HUES6 (cell line): ENCODE data around the gene ADARB1.

Source experiments
- H3K27ac ChIP-seq: 2 replicates; pipeline ENCODE4 v1.7.0; 2013; ENCODE audit warnings: low read depth, mild to moderate bottlenecking, low read length, inconsistent platforms
- H3K27me3 ChIP-seq: 2 replicates; pipeline ENCODE4 v1.6.1; 2013; ENCODE audit warnings: low read length; ENCODE audit not compliant: control insufficient read depth, insufficient read depth
- H3K36me3 ChIP-seq: 2 replicates; pipeline ENCODE4 v1.6.1; 2013; ENCODE audit warnings: low read length; ENCODE audit not compliant: control insufficient read depth, insufficient read depth
- H3K4me1 ChIP-seq: 2 replicates; pipeline ENCODE4 v1.6.1; 2013; ENCODE audit warnings: low read length; ENCODE audit not compliant: control insufficient read depth, insufficient read depth
- H3K4me3 ChIP-seq: 2 replicates; pipeline ENCODE4 v1.5.1; 2013; ENCODE audit warnings: low read depth, low read length
- H3K9ac ChIP-seq: one replicate; pipeline ENCODE4 v1.6.1; 2013; ENCODE audit warnings: mild to moderate bottlenecking, low read length
- H3K9me3 ChIP-seq: 2 replicates; pipeline ENCODE4 v1.6.1; 2013; ENCODE audit warnings: low read depth, low read length; ENCODE audit not compliant: control insufficient read depth, insufficient read depth

ADARB1 gene

GRCh38 chr21:45219517-45219916, 145.1 kb downstream of the ADARB1 start:
- no peaks in the 10 kb centered on the region for H3K4me1 ChIP-seq
- H3K9me3 ChIP-seq: peaks cover 10% of the 10 kb centered on the region; the same call in 1 of the 2 replicates
- H3K36me3 ChIP-seq: peaks cover 4% of the 10 kb centered on the region; the same call in 1 of the 2 replicates
- H3K4me3 ChIP-seq: no peak overlapping the region
- H3K27me3 ChIP-seq: no peaks in the 10 kb centered on the region
- H3K9ac ChIP-seq: no peak overlapping the region
- H3K27ac ChIP-seq: no peak overlapping the region

- Histone ChIP-seq H3K36me3 (peaks cover 4% of the 10 kb centered on the region; the same call in 1 of the 2 replicates), H3K4me1 (no peaks in the 10 kb centered on the region), H3K27me3 (no peaks in the 10 kb centered on the region), H3K27ac (no peak overlapping the region), H3K9me3 (peaks cover 10% of the 10 kb centered on the region; the same call in 1 of the 2 replicates), H3K9ac (no peak overlapping the region), H3K4me3 (no peak overlapping the region)
Measured at GRCh38 chr21:45220071-45220481, 145.7 kb downstream of the ADARB1 start.

- H3K27me3 ChIP-seq: no peaks in the 10 kb centered on the region
Measured at GRCh38 chr21:45220714-45221490, 146.5 kb downstream of the ADARB1 start.

GRCh38 chr21:45222001-45222400, 147.6 kb downstream of the ADARB1 start:
- no peak overlapping the region for H3K4me3 ChIP-seq
- no peak overlapping the region for H3K9ac ChIP-seq
- H3K36me3 ChIP-seq: peaks cover 4% of the 10 kb centered on the region; the same call in 1 of the 2 replicates
- H3K27ac ChIP-seq: no peak overlapping the region
- peaks cover 4% of the 10 kb centered on the region; the same call in 1 of the 2 replicates for H3K9me3 ChIP-seq
- 0 out of 2 replicates have a peak, but pooled peaks cover 8% of the 10 kb centered on the region for H3K4me1 ChIP-seq
- no peaks in the 10 kb centered on the region for H3K27me3 ChIP-seq

More at GRCh38 chr21:45220714-45221490, 146.5 kb downstream of the ADARB1 start:
- Histone ChIP-seq H3K27ac (no peak overlapping the region), H3K36me3 (peaks cover 4% of the 10 kb centered on the region; the same call in 1 of the 2 replicates), H3K4me3 (no peak overlapping the region), H3K4me1 (no peaks in the 10 kb centered on the region), H3K9ac (no peak overlapping the region), H3K9me3 (peaks cover 9% of the 10 kb centered on the region; the same call in 1 of the 2 replicates)

GRCh38 chr21:45223236-45224185, 149.1 kb downstream of the ADARB1 start:
- H3K9me3 ChIP-seq: no peaks in the 10 kb centered on the region
- peaks cover 4% of the 10 kb centered on the region; the same call in 1 of the 2 replicates for H3K36me3 ChIP-seq
- H3K9ac ChIP-seq: no peak overlapping the region
- H3K27me3 ChIP-seq: no peaks in the 10 kb centered on the region
- no peak overlapping the region for H3K27ac ChIP-seq
- peaks cover 8% of the 10 kb centered on the region; the same call in 1 of the 2 replicates for H3K4me1 ChIP-seq
- no peak overlapping the region for H3K4me3 ChIP-seq

GRCh38 chr21:45224189-45224938, 150.0 kb downstream of the ADARB1 start:
- H3K36me3 ChIP-seq: peaks cover 4% of the 10 kb centered on the region; the same call in 1 of the 2 replicates
- H3K9ac ChIP-seq: no peak overlapping the region
- no peak overlapping the region for H3K27ac ChIP-seq
- H3K4me3 ChIP-seq: no peak overlapping the region
- H3K27me3 ChIP-seq: no peaks in the 10 kb centered on the region
- H3K4me1 ChIP-seq: peaks cover 8% of the 10 kb centered on the region; the same call in 1 of the 2 replicates
- H3K9me3 ChIP-seq: no peaks in the 10 kb centered on the region

- Histone ChIP-seq H3K9ac (no peak overlapping the region), H3K36me3 (peaks cover 4% of the 10 kb centered on the region; the same call in 1 of the 2 replicates), H3K27ac (no peak overlapping the region), H3K9me3 (no peaks in the 10 kb centered on the region), H3K4me1 (peaks cover 8% of the 10 kb centered on the region; the same call in 1 of the 2 replicates), H3K27me3 (no peaks in the 10 kb centered on the region), H3K4me3 (no peak overlapping the region)
Measured at GRCh38 chr21:45225041-45225740, 150.8 kb downstream of the ADARB1 start.

- H3K9me3 ChIP-seq: no peaks in the 10 kb centered on the region
- H3K9ac ChIP-seq: no peak overlapping the region
- H3K27ac ChIP-seq: no peak overlapping the region
- H3K4me1 ChIP-seq: peaks cover 8% of the 10 kb centered on the region; the same call in 1 of the 2 replicates
- H3K27me3 ChIP-seq: no peaks in the 10 kb centered on the region
- peaks cover 3% of the 10 kb centered on the region; the same call in 1 of the 2 replicates for H3K36me3 ChIP-seq
- no peak overlapping the region for H3K4me3 ChIP-seq
Measured at GRCh38 chr21:45225741-45226327, 151.5 kb downstream of the ADARB1 start.

- Histone ChIP-seq H3K9ac (no peak overlapping the region), H3K27me3 (no peaks in the 10 kb centered on the region), H3K9me3 (no peaks in the 10 kb centered on the region), H3K36me3 (no peaks in the 10 kb centered on the region), H3K4me3 (no peak overlapping the region), H3K27ac (no peak overlapping the region), H3K4me1 (peaks cover 8% of the 10 kb centered on the region; the same call in 1 of the 2 replicates)
Measured at GRCh38 chr21:45226540-45227326, 152.4 kb downstream of the ADARB1 start.
